ENCODE results near the gene PPFIA4.

The PPFIA4 gene

DNA sequence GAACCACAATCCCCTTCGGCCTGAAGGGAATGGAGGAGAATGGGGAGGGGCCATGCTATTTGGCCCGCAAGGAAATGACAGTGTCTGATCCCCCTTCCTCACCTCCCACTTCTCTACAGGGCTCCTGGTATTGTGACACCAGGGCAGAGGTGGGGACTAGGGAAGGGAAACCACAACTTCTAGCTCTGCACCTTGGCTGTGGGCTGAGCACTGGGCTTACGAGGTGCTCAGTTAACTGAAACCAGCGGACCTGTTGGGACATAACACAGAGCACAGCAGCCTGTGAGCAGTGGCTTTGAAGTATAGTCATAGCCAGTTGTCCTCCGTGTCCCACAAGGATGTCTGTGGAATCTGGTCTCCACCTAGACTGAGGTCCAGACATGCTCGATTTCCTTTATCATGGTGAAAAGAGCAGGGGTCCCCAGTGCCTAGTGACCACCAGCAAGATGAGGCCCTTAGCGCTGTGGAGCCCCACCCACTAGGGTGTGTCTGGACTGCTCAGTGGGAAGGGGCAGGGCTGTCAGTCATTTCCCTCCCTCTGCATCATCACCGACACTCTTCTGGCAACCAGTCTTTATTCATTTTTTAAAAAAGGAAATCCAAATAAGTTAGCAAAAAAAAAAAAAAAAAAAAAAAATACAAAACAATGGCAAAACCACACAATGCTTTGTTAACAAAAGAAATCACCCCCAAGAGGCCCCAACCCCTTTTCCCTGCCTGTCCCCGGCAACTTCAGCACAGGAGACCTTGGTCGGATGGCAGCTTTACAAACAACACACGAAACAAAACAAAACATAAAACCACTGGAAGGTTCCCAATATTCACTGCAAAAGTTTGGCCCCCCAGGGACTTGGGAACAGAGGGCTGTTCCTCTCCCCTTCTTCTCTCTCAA lies 56.5 kb downstream of the PPFIA4 start:
- no peak for DNase-seq (ENCODE audit: low read depth)

DNA sequence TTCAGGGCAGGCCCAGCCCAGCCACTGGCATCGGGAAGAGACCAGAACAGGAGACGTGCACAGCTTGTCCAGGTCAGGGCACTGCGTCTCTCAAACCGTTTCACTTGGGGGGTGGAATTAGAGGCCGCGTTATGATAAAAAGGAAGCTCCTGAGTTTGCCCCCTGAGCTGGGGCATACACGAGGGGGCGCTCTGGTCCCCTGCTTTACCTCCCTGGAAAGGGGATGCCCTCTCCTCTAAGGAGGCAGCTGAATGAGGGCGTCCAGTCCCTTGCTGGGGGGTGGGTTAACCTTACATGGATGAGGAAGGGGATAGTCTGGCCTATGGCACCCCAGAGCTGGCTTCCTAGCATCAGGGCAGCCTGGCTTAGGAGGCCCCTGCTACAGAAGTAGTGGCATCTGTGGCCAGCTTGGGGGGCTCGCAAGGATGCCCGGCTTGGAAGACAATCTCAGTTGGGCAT lies 57.2 kb downstream of the PPFIA4 start:
- no peak for DNase-seq (ENCODE audit: low read depth)

DNA sequence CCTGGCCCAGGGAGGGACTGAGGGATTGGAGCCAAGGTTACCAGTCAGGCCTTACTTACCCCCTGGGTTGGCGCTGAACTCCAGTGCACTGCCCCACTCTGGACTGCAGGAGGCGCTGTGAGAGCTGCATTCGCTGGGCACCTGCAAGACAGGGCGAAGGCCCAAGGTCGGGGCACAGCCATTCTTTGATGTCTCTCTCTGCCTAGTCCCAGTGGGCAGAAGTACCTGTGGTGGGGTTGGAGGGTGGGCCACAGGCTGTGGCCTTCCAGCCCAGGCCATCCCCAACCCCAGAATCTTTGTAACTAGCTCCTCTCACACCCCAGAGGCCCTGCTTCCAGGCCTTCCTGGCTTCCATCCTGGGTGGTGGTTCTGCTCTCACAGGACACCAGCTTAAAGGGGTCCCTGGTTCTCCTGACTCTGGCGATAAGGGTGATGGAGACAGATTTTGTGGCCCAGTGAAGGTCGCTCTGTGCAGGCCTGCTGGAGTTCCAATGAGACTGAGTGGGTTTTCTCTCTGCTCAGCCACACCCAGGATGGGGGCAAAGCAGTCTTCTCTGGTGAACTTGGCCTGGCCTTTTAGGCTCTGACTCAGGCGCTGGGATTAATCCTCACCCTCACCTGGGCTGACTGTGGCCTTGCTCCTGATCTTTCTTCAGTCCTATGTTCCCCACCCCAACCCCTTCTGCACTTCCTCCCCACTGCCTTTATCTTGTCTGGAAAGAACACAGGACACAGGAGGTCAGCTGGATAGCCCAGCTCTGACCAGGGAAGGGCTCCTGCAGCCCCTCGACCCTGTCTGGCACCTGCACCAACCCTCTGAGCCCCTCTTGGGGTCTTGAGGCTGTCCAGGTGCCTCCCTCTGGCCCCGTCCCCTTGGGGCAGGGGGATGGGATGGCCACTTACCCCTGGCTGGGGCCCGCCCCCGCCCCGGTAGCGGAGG lies 58.6 kb downstream of the PPFIA4 start:
- no peak for DNase-seq (ENCODE audit: low read depth)

GRCh38 chr1:203085528-203086406 lies 59.5 kb downstream of the PPFIA4 start, which contains the start of gene MYOG:
TSS of gene MYOG (minus strand) at chr1:203086012. CDS start at chr1:203085961, 51 bp downstream.
- DNase-seq (ENCODE audit: low read depth) = no peak

- no peak for DNase-seq (ENCODE audit: low read depth)
Observed at GRCh38 chr1:203086992-203087763, 60.9 kb downstream of the PPFIA4 start.

- DNase-seq (ENCODE audit: low read depth) = no peak
Observed at GRCh38 chr1:203088441-203088840, 62.1 kb downstream of the PPFIA4 start.

DNA sequence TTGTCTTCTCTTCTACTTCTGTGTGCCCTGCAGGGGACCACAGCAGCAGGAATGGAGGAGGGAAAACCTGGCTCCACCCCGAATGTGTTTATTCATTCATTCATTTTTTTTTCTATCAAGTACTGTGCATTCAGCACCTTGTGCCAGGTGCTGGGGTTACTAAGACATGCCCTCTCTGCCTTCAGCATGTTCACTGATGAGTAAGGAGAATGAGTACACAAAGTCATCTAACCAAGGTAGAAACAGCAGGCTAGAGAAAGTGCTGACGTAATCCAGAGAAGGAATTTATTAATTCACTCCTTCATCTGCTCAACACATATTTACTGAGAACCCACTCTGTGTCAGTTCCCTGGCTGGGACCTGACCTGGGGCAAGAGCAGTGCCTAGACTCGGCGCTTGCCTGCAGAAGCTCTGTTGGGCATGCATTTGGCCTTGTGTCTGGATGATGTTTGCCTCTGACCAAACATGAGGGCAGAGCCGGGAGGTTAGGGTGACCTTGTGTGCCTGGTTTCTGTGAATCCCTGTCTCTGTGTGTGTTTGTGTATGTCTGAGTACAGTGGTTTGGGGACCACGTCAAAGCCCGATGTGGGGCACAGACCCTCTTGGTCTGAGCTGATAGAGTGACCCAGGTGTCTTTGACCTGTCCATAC lies 62.8 kb downstream of the PPFIA4 start:
- no peak for DNase-seq (ENCODE audit: low read depth)

DNA sequence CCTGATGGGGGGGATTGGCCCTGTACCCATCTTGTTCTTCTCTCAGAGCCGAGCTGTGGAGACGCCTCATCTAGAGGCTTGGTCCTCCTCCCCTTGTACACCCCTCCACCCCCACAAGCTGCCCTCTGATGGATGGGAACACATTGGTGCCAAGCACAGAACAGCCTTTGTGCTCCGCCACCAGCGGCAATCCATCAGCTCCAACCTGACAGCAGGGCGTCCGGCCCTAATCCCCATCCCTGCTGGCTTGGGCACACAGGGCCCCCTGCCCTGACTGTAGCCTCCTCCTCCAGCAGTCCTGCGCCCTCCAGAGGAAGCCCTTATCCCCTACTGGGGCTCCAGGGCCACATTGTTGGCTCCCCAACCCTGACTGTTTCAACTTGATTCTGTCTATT lies 63.4 kb downstream of the PPFIA4 start:
- no peak for DNase-seq (ENCODE audit: low read depth)

GRCh38 chr1:203090421-203091198 lies 64.3 kb downstream of the PPFIA4 start:
- no peak for DNase-seq (ENCODE audit: low read depth)

- no peak for DNase-seq (ENCODE audit: low read depth)
Observed at GRCh38 chr1:203091199-203091477, 64.8 kb downstream of the PPFIA4 start.

- no peak for DNase-seq (ENCODE audit: low read depth)
Observed at GRCh38 chr1:203091761-203092330, 65.6 kb downstream of the PPFIA4 start.

DNA sequence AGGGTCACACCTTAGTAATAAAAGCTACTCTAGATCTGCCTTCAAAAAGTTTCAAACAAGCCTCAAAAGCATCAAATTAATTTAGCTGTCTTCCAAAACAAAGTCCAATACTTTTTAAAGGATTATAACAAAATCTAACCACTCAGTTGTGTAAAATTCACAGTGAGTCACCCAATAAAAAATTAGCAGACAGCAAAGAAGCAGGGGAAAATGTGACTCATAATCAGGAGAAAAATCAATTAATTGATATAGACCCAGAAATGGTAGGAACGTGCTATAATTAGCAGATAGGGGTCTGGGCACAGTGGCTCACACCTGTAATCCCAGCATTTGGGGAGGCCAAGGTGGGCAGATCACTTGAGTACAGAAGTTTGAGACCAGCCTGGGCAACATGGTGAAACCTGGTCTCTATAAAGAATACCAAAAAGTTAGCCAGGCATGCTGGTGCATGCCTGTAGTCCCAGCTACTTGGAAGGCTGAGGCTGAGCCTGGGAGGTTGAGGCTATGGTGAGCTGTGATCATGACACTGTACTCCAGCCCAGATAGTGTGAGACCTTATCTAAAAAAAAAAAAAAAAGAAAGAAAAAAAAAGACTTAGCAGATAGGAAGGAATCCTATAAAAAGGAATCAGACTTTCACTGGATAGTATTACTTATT lies 67.6 kb downstream of the PPFIA4 start:
- DNase-seq (ENCODE audit: low read depth) = no peak

DNA sequence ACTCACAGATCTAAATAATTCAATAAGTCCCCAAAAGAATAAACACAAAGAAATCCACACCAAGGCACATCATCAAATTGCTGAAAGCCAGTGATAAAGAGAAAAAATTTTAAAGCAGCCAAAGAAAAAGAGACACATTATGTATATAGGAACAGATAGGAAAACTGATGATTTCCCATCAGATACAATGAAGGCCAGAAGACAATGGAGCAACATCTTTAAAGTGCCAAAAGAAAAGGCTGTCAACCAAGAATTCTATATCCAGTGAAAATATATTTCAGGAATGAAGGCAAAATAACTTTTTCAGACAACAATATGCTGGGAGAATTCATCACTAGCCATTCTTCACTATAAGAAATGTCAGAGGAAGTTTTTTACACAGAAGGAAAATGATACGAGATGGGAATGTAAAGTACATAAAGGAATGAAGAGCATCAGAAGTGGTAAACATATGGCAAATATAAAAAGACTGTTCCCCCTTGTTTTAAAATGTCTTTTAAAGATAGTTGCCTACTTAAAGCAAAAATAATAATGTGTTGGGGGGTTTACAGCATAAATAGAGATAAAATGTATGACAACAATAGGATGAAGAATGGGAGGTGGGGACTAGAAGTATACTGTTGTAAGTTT lies 68.9 kb downstream of the PPFIA4 start:
- DNase-seq (ENCODE audit: low read depth) = no peak

- no peak for DNase-seq (ENCODE audit: low read depth)
Observed at GRCh38 chr1:203096566-203096965, 70.3 kb downstream of the PPFIA4 start.

DNA sequence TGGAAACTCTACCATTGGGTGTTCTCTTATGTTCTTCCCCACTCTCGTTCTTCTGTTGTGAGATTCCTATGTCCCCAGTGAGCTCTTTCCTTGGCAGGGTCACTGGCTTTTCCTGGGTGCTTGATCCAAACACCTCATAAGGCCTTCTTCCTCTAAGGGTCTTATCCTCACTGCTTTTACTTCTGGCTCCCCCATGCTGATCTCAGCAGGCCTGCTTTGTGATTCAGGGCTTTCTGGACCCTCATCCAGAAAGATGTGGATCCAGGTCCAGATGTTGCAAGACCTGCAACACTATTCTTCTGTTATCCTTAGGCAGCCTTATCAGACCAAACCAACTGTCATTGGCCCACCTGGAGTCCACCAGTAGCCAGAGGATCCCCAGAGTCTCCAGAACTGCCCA lies 70.7 kb downstream of the PPFIA4 start:
- DNase-seq (ENCODE audit: low read depth) = no peak

DNA sequence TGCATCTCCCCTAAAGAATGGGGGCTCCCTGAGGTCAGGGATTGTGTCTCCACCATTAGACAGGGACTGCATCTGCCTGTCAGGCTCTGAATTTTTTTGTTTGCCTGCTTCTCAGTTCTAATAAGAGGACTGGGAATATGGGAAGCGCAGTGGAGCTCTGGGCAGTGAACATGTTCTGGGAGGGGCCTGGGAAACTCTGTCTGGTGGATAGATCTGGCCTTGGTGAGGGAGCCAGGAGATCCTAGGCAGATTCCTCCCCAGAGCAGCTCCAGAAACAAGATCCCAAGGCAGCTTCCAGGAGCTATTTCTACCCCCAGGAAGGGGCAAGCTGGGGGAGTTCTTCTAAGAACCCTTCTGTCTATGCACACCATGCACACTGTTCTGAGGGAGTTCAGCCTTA lies 72.2 kb downstream of the PPFIA4 start:
- no peak for DNase-seq (ENCODE audit: low read depth)

DNA sequence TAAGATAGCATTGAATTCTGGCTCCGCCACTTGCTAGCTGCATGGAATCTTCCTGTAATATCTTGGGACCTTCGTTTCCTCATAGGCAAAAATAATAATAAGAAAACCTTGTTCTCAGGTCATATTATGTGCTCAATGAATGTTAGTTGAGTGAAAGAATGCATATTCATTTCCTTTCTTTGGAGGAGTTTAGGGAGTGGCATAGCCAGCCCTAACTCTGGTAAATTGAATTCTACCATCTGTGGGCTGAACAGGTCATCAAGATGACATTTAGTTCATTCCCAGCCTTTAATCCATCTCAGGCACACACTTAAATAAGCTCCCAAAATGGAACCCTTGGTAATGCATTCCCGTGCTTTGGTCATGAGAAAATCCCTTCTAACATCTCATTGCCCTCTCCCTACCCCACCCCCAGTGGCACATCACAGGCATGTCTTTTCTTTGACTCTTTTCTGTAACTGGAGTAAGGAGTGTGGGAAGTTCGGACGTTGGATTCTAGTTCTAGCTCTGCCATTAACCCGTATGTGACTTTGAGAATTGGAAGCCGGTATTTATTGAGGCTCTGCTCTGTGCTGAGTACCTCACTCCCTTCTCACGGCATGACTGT lies 72.7 kb downstream of the PPFIA4 start:
- DNase-seq (ENCODE audit: low read depth) = no peak

Measured in stimulated activated CD8-positive, alpha-beta memory T cell treated with anti-CD3 and anti-CD28 coated beads, Interleukin-4, amount 100 ng/mL, for 24 hours (primary cell).